ENCODE measurements around the gene ZCCHC10.

The ZCCHC10 gene

GRCh38 chr5:133051542-133052316 is 25.4 kb upstream of the ZCCHC10 start, which contains the start of gene HSPA4:
HSPA4 (plus strand) TSS chr5:133052013; CDS start chr5:133052251, 238 bp downstream.
- DNase-seq = peak; percentile 99 to 100 (median 99)
- H3K9me3 ChIP-seq (ENCODE audit: control extremely low read depth in 1 of 5, control insufficient read depth in 4 of 5, insufficient read depth in 2 of 5, low read depth in 1 of 5, low read length in 4 of 5) = no peaks in the 10 kb centered on the region
- peaks cover 10 to 31% (median 18%) of the 10 kb centered on the region in 4 experiments for H3K4me1 ChIP-seq (ENCODE audit: control extremely low read depth in 1 of 4, control insufficient read depth in 4 of 4, insufficient read depth in 4 of 4, low read length in 3 of 4)
- H3K27ac ChIP-seq (ENCODE audit: insufficient read depth in 1 of 2, low read depth in 1 of 2, low read length in 2 of 2, poor library complexity in 1 of 2, severe bottlenecking in 2 of 2) = peak within 1 kb of the TSS; percentile 98 to 99
- no peaks in the 10 kb centered on the region for H3K27me3 ChIP-seq (replicated peaks in 2 of 5; ENCODE audit: control insufficient read depth in 4 of 5, insufficient read depth in 5 of 5, low read length in 4 of 5)
- POLR2A ChIA-PET = interaction anchor here (0.6 to 2.6 kb wide), 4 partner anchors 25 to 937 kb away, joined by 3 to 13 read pairs (median 4); partner anchors contain the start of gene AFF4
- CTCF ChIA-PET = interaction anchor here (0.5 kb wide), 1 partner anchor 17 kb away, joined by 6 read pairs; no protein-coding TSS in a partner anchor
- WGBS (ENCODE audit: insufficient coverage) = 0% methylated on average over 61 of the region's 68 CpGs
- H3K36me3 ChIP-seq (ENCODE audit: control insufficient read depth in 4 of 4, insufficient read depth in 4 of 4, low read length in 3 of 4) = no peaks in the 10 kb centered on the region
- H3K4me3 ChIP-seq (ENCODE audit: control insufficient read depth in 1 of 7, extremely low read depth in 1 of 7, insufficient read depth in 4 of 7, low read depth in 2 of 7, low read length in 6 of 7) = peak within 1 kb of the TSS; percentile 87 to 100 (median 94)

GRCh38 chr5:133051061-133051541 is 24.8 kb upstream of the ZCCHC10 start:
- CTCF ChIA-PET = no interaction called here
- POLR2A ChIA-PET = interaction anchor here (0.6 to 2.6 kb wide), 3 partner anchors 14 to 88 kb away, joined by 3 to 13 read pairs (median 4); partner anchors contain the start of gene AFF4
- peak overlapping the region; percentile 98 to 99 for H3K27ac ChIP-seq (ENCODE audit: insufficient read depth in 1 of 2, low read depth in 1 of 2, low read length in 2 of 2, poor library complexity in 1 of 2, severe bottlenecking in 2 of 2)

GRCh38 chr5:133050521-133050920 is 24.2 kb upstream of the ZCCHC10 start:
- no peak for DNase-seq
- no peaks in the 10 kb centered on the region for H3K27me3 ChIP-seq (replicated peaks in 2 of 5; ENCODE audit: control insufficient read depth in 4 of 5, insufficient read depth in 5 of 5, low read length in 4 of 5)
- ChIA-PET CTCF (no interaction called here), POLR2A (interaction anchor here (0.6 to 2.6 kb wide), 2 partner anchors 14 to 88 kb away, joined by 4 to 13 read pairs; partner anchors contain the start of gene AFF4)
- peak overlapping the region in 6 of 7 experiments; percentile 87 to 100 (median 95) for H3K4me3 ChIP-seq (ENCODE audit: control insufficient read depth in 1 of 7, extremely low read depth in 1 of 7, insufficient read depth in 4 of 7, low read depth in 2 of 7, low read length in 6 of 7)
- H3K36me3 ChIP-seq (ENCODE audit: control insufficient read depth in 4 of 4, insufficient read depth in 4 of 4, low read length in 3 of 4) = no peaks in the 10 kb centered on the region
- no peaks in the 10 kb centered on the region for H3K9me3 ChIP-seq (ENCODE audit: control extremely low read depth in 1 of 5, control insufficient read depth in 4 of 5, insufficient read depth in 2 of 5, low read depth in 1 of 5, low read length in 4 of 5)
- H3K4me1 ChIP-seq (ENCODE audit: control extremely low read depth in 1 of 4, control insufficient read depth in 4 of 4, insufficient read depth in 4 of 4, low read length in 3 of 4) = peaks cover 10 to 31% (median 18%) of the 10 kb centered on the region in 4 experiments
- WGBS (ENCODE audit: insufficient coverage) = 54% methylated on average over 3 of the region's 4 CpGs
- peak overlapping the region; percentile 98 to 99 for H3K27ac ChIP-seq (ENCODE audit: insufficient read depth in 1 of 2, low read depth in 1 of 2, low read length in 2 of 2, poor library complexity in 1 of 2, severe bottlenecking in 2 of 2)

More at GRCh38 chr5:133051061-133051541, 24.8 kb upstream of the ZCCHC10 start:
- Histone ChIP-seq H3K9me3 (ENCODE audit: control extremely low read depth in 1 of 5, control insufficient read depth in 4 of 5, insufficient read depth in 2 of 5, low read depth in 1 of 5, low read length in 4 of 5) (no peaks in the 10 kb centered on the region), H3K27me3 (replicated peaks in 2 of 5; ENCODE audit: control insufficient read depth in 4 of 5, insufficient read depth in 5 of 5, low read length in 4 of 5) (no peaks in the 10 kb centered on the region), H3K36me3 (ENCODE audit: control insufficient read depth in 4 of 4, insufficient read depth in 4 of 4, low read length in 3 of 4) (no peaks in the 10 kb centered on the region), H3K4me3 (ENCODE audit: control insufficient read depth in 1 of 7, extremely low read depth in 1 of 7, insufficient read depth in 4 of 7, low read depth in 2 of 7, low read length in 6 of 7) (peak overlapping the region; percentile 87 to 100 (median 94)), H3K4me1 (ENCODE audit: control extremely low read depth in 1 of 4, control insufficient read depth in 4 of 4, insufficient read depth in 4 of 4, low read length in 3 of 4) (peaks cover 10 to 31% (median 18%) of the 10 kb centered on the region in 4 experiments)
- WGBS (ENCODE audit: insufficient coverage) = 2% methylated on average over 6 of the region's 15 CpGs
- no peak for DNase-seq

GRCh38 chr5:133049726-133050048 is 23.3 kb upstream of the ZCCHC10 start:
- Histone ChIP-seq H3K4me3 (ENCODE audit: control insufficient read depth in 1 of 7, extremely low read depth in 1 of 7, insufficient read depth in 4 of 7, low read depth in 2 of 7, low read length in 6 of 7) (no peak overlapping the region), H3K27me3 (replicated peaks in 2 of 5; ENCODE audit: control insufficient read depth in 4 of 5, insufficient read depth in 5 of 5, low read length in 4 of 5) (no peaks in the 10 kb centered on the region), H3K27ac (ENCODE audit: insufficient read depth in 1 of 2, low read depth in 1 of 2, low read length in 2 of 2, poor library complexity in 1 of 2, severe bottlenecking in 2 of 2) (no peak overlapping the region), H3K36me3 (ENCODE audit: control insufficient read depth in 4 of 4, insufficient read depth in 4 of 4, low read length in 3 of 4) (no peaks in the 10 kb centered on the region), H3K4me1 (ENCODE audit: control extremely low read depth in 1 of 4, control insufficient read depth in 4 of 4, insufficient read depth in 4 of 4, low read length in 3 of 4) (peaks cover 10 to 31% (median 18%) of the 10 kb centered on the region in 4 experiments), H3K9me3 (ENCODE audit: control extremely low read depth in 1 of 5, control insufficient read depth in 4 of 5, insufficient read depth in 2 of 5, low read depth in 1 of 5, low read length in 4 of 5) (no peaks in the 10 kb centered on the region)
- POLR2A ChIA-PET = no interaction called here
- WGBS (ENCODE audit: insufficient coverage) = 100% methylated on average over 1 of the region's 1 CpG
- CTCF ChIA-PET = interaction anchor here (1.0 kb wide), 1 partner anchor 13 kb away, joined by 3 read pairs; no protein-coding TSS in a partner anchor
- no peak for DNase-seq

- ChIA-PET CTCF (interaction anchor here (1.0 kb wide), 1 partner anchor 13 kb away, joined by 3 read pairs; no protein-coding TSS in a partner anchor), POLR2A (no interaction called here)
- no peak for DNase-seq
- no peak overlapping the region for H3K27ac ChIP-seq (ENCODE audit: insufficient read depth in 1 of 2, low read depth in 1 of 2, low read length in 2 of 2, poor library complexity in 1 of 2, severe bottlenecking in 2 of 2)
- no peaks in the 10 kb centered on the region for H3K9me3 ChIP-seq (ENCODE audit: control extremely low read depth in 1 of 5, control insufficient read depth in 4 of 5, insufficient read depth in 2 of 5, low read depth in 1 of 5, low read length in 4 of 5)
- H3K4me1 ChIP-seq (ENCODE audit: control extremely low read depth in 1 of 4, control insufficient read depth in 4 of 4, insufficient read depth in 4 of 4, low read length in 3 of 4) = peaks cover 10 to 29% (median 16%) of the 10 kb centered on the region in 4 experiments
- no peaks in the 10 kb centered on the region for H3K36me3 ChIP-seq (ENCODE audit: control insufficient read depth in 4 of 4, insufficient read depth in 4 of 4, low read length in 3 of 4)
- H3K27me3 ChIP-seq (replicated peaks in 2 of 5; ENCODE audit: control insufficient read depth in 4 of 5, insufficient read depth in 5 of 5, low read length in 4 of 5) = no peaks in the 10 kb centered on the region
- 90% methylated on average over 5 of the region's 6 CpGs for WGBS (ENCODE audit: insufficient coverage)
- no peak overlapping the region for H3K4me3 ChIP-seq (ENCODE audit: control insufficient read depth in 1 of 7, extremely low read depth in 1 of 7, insufficient read depth in 4 of 7, low read depth in 2 of 7, low read length in 6 of 7)
Measured at GRCh38 chr5:133048993-133049725, 22.8 kb upstream of the ZCCHC10 start.

- no peak overlapping the region for H3K27ac ChIP-seq (ENCODE audit: insufficient read depth in 1 of 2, low read depth in 1 of 2, low read length in 2 of 2, poor library complexity in 1 of 2, severe bottlenecking in 2 of 2)
- no peak for DNase-seq
- H3K27me3 ChIP-seq (replicated peaks in 2 of 5; ENCODE audit: control insufficient read depth in 4 of 5, insufficient read depth in 5 of 5, low read length in 4 of 5) = no peaks in the 10 kb centered on the region
- ChIA-PET CTCF (no interaction called here), POLR2A (no interaction called here)
- no peaks in the 10 kb centered on the region for H3K9me3 ChIP-seq (ENCODE audit: control extremely low read depth in 1 of 5, control insufficient read depth in 4 of 5, insufficient read depth in 2 of 5, low read depth in 1 of 5, low read length in 4 of 5)
- H3K36me3 ChIP-seq (ENCODE audit: control insufficient read depth in 4 of 4, insufficient read depth in 4 of 4, low read length in 3 of 4) = no peaks in the 10 kb centered on the region
- H3K4me3 ChIP-seq (ENCODE audit: control insufficient read depth in 1 of 7, extremely low read depth in 1 of 7, insufficient read depth in 4 of 7, low read depth in 2 of 7, low read length in 6 of 7) = no peak overlapping the region
- H3K4me1 ChIP-seq (ENCODE audit: control extremely low read depth in 1 of 4, control insufficient read depth in 4 of 4, insufficient read depth in 4 of 4, low read length in 3 of 4) = peaks cover 7 to 15% (median 10%) of the 10 kb centered on the region in 4 experiments
- WGBS (ENCODE audit: insufficient coverage) = 95% methylated on average over 19 of the region's 19 CpGs
Measured at GRCh38 chr5:133047404-133047803, 21.1 kb upstream of the ZCCHC10 start.

Data from common myeloid progenitor, CD34-positive (primary cell).